ENCODE data around the gene IMMT.

DNA sequence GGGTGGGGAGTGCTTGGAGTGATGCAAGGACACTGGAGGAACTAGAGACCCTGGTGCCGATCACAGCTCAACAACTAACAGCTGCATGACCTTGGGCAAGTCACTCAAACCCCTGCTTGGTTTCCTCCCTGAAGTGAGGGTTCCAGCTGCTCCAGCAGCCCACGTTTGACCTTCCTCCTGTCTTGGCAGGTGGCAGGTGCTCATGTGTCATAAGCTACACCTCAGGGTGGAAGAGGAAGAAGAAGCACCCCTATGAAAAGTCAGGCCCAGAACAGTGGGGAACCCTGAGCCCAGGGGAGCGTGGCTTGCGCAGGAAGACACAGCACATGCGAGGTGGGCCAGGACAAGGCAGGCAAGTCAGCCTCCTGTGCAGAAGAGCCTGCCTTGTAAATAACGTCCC lies 46.3 kb upstream of the IMMT start:
- TF ChIP-seq, protein P1, sequence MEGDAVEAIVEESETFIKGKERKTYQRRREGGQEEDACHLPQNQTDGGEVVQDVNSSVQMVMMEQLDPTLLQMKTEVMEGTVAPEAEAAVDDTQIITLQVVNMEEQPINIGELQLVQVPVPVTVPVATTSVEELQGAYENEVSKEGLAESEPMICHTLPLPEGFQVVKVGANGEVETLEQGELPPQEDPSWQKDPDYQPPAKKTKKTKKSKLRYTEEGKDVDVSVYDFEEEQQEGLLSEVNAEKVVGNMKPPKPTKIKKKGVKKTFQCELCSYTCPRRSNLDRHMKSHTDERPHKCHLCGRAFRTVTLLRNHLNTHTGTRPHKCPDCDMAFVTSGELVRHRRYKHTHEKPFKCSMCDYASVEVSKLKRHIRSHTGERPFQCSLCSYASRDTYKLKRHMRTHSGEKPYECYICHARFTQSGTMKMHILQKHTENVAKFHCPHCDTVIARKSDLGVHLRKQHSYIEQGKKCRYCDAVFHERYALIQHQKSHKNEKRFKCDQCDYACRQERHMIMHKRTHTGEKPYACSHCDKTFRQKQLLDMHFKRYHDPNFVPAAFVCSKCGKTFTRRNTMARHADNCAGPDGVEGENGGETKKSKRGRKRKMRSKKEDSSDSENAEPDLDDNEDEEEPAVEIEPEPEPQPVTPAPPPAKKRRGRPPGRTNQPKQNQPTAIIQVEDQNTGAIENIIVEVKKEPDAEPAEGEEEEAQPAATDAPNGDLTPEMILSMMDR (IDR thresholded peaks at IDR 0.05), result no peak
- TF ChIP-seq ZFX (IDR thresholded peaks at IDR 0.05; ENCODE audit: borderline replicate concordance), result no peak
